Right lobe of liver (tissue), 6 donors: ENCODE results near the gene APOB. TPM values are rescaled to one million over a fixed set of nuclear protein-coding genes. Genes with fewer than 3 reads are reported as not detected.
A peak's percentile ranks its signal among the peaks of the same experiment; 100 is the strongest.

Experiments
- ATAC-seq, 4 donors: fragments of 200-7000 bp; cut with Tn5 transposase; one replicate each; pipeline ENCODE4 v1.9.1; 2020; ENCODE audit warnings: mild to moderate bottlenecking in 4 of 4, moderate library complexity in 4 of 4
- DNase-seq, 3 donors: peaks; one replicate each; pipeline ENCODE4 v3.0.0-alpha.2; 2020
- H3K27ac ChIP-seq, 3 donors: fragments of 200-600 bp; one replicate each; pipeline ENCODE4 v1.8.0; 2022
- H3K27me3 ChIP-seq, 2 donors: fragments of 200-600 bp; one replicate each; pipeline ENCODE4 v1.8.0; 2022
- H3K36me3 ChIP-seq, 4 donors: fragments of 200-600 bp; sonication (generic) in 1 of 4; one replicate each; pipeline versions ENCODE4 v1.5.1 to v1.8.0; 2017 to 2022; ENCODE audit warnings: control low read depth in 1 of 4
- H3K4me1 ChIP-seq, 4 donors: fragments of 200-600 bp; sonication (generic) in 1 of 4; one replicate each; pipeline versions ENCODE4 v1.5.1 to v1.8.0; 2017 to 2022; ENCODE audit warnings: control low read depth in 1 of 4
- H3K4me3 ChIP-seq, 3 donors: fragments of 200-600 bp; one replicate each; pipeline ENCODE4 v1.8.0; 2022
- H3K9me3 ChIP-seq, 4 donors: fragments of 200-600 bp; sonication (generic) in 1 of 4; one replicate each; pipeline versions ENCODE4 v1.5.1 to v1.8.0; 2017 to 2022; ENCODE audit warnings: control low read depth in 1 of 4
- CTCF ChIP-seq, 4 donors: fragments of 200-600 bp in 3 of 4; fragments of 450-650 bp in 1 of 4; IDR thresholded peaks; one replicate each; pipeline versions ENCODE4 v1.5.1 to v1.8.0; 2016 to 2022; ENCODE audit warnings: antibody characterized with exemption in 4 of 4, mild to moderate bottlenecking in 2 of 4
- POLR2A ChIP-seq: fragments of 450-650 bp; IDR thresholded peaks from one replicate; pipeline ENCODE4 v1.6.1; 2017; ENCODE audit warnings: antibody characterized with exemption, mild to moderate bottlenecking
- WGBS: methylation state at CpG from one replicate; pipeline ENCODE4 v1.1.6; 2018; ENCODE audit warnings: low coverage, low lambda C conversion rate; ENCODE audit not compliant: insufficient coverage; ENCODE audit errors: missing lambda C conversion rate; 5-methylcytosine and 5-hydroxymethylcytosine counted together
- intact Hi-C, 2 donors: fragments of 100-400 bp; cut with DNase I; formaldehyde crosslinking; loops; one replicate each; pipeline versions ENCODE4 v1.11.2 to v1.14.1; 2022
- long read RNA-seq: library from polyadenylated mRNA; unstranded; transcript quantifications from one replicate; pipeline ENCODE4 v2.0.0, GENCODE V29; 2019
- total RNA-seq, 6 experiments: library from RNA; depleted of rRNA in 2 of 6; stranded (reverse); fragments of >200 nt in 2 of 6; fragmentation: NEBNext Ultra II Directional in 3 of 6; extraction: Animal tissue kit (Norgen Biotek cat#: 25700) in 3 of 6; gene quantifications; one replicate each; pipeline versions ENCODE4 v1.1.0 to v1.2.4, GENCODE V29; 2016 to 2023
- donor health status: DM: no; HTN: yes; CAD: no.
- donor health status: DM: no; HTN: no; CAD: no.
- donor health status: DM: no; HTN: no; CAD: no.
- donor health status: DM: no; HTN: yes; CAD: no.
- donor health status: DM: no; HTN: yes; CAD: no.

Gene APOB
- total RNA-seq: 1,000 to 10,000 TPM; 2,615 to 3,271 (median 2,774) TPM
- long read RNA-seq, partial matches to known transcripts: 113 of 155 reads
- long read RNA-seq, other reads (novel, unspliced or antisense): 42 of 155 reads

GRCh38 chr2:21043744-21044532 lies at the start of gene APOB:
APOB (minus strand) TSS chr2:21044073; CDS start chr2:21043945, 128 bp downstream.
- no peaks in the 10 kb centered on the region for H3K27me3 ChIP-seq
- WGBS: 15% methylated on average over 4 of the region's 51 CpGs
- peak within 1 kb of the TSS; percentile 90 to 99 (median 97) for H3K27ac ChIP-seq
- peak; percentile 31 to 60 (median 49) for ATAC-seq
- intact Hi-C loops: loop anchor here (10.0 kb wide), 1 partner anchor 51 kb away; no protein-coding TSS in a partner anchor
- peaks cover 0 to 35% (median 10%) of the 10 kb centered on the region in 4 donors for H3K4me1 ChIP-seq
- H3K4me3 ChIP-seq: peak within 1 kb of the TSS; percentile 63 to 86 (median 78)
- peaks cover 4 to 47% (median 28%) of the 10 kb centered on the region in 4 donors for H3K36me3 ChIP-seq
- TF ChIP-seq POLR2A (peak; percentile 99), CTCF (IDR thresholded peaks at IDR 0.05) (no peak)
- no peaks in the 10 kb centered on the region for H3K9me3 ChIP-seq
- peak; percentile 87 to 94 (median 90) for DNase-seq

GRCh38 chr2:21092308-21092869 lies 48.5 kb upstream of the APOB start:
- H3K36me3 ChIP-seq: no peaks in the 10 kb centered on the region
- 30% methylated on average over 3 of the region's 3 CpGs for WGBS
- no peak for TF ChIP-seq CTCF (IDR thresholded peaks at IDR 0.05)
- TF ChIP-seq POLR2A: peak; percentile 43
- no peak overlapping the region for H3K4me3 ChIP-seq
- H3K27me3 ChIP-seq: no peaks in the 10 kb centered on the region
- intact Hi-C loops: loop anchor here (10.0 kb wide), 1 partner anchor 48 kb away; the partner anchor contains the start of gene APOB (in 2 of the 2)
- DNase-seq (peak in 2 of 3 donors; percentile 36 to 72), ATAC-seq (peak; percentile 55 to 76 (median 70))
- peaks cover 0 to 28% (median 11%) of the 10 kb centered on the region in 4 donors for H3K4me1 ChIP-seq
- peak overlapping the region; percentile 37 to 95 (median 77) for H3K27ac ChIP-seq
- H3K9me3 ChIP-seq: no peaks in the 10 kb centered on the region

GRCh38 chr2:21084401-21084800 lies 40.5 kb upstream of the APOB start:
- DNase-seq (no peak), ATAC-seq (no peak)
- intact Hi-C loops: no loop called here
- 79% methylated on average over 4 of the region's 4 CpGs for WGBS
- Histone ChIP-seq H3K4me3 (no peak overlapping the region), H3K9me3 (no peaks in the 10 kb centered on the region), H3K27ac (no peak overlapping the region), H3K27me3 (no peaks in the 10 kb centered on the region), H3K36me3 (no peaks in the 10 kb centered on the region), H3K4me1 (no peaks in the 10 kb centered on the region)
- TF ChIP-seq CTCF (IDR thresholded peaks at IDR 0.05) (no peak), POLR2A (no peak)

GRCh38 chr2:21083482-21083881 lies 39.6 kb upstream of the APOB start:
- H3K4me1 ChIP-seq: no peaks in the 10 kb centered on the region
- 17% methylated on average over 1 of the region's 1 CpG for WGBS
- intact Hi-C loops: no loop called here
- H3K9me3 ChIP-seq: no peaks in the 10 kb centered on the region
- no peaks in the 10 kb centered on the region for H3K36me3 ChIP-seq
- H3K4me3 ChIP-seq: no peak overlapping the region
- DNase-seq: no peak
- H3K27ac ChIP-seq: no peak overlapping the region
- peak; percentile 30 to 77 (median 57) for ATAC-seq
- TF ChIP-seq POLR2A (no peak), CTCF (IDR thresholded peaks at IDR 0.05) (no peak)
- no peaks in the 10 kb centered on the region for H3K27me3 ChIP-seq
